ELR (cell line): Measurements from ENCODE around the gene SLC19A1.
"Not testable (repeated sequence)": the region's sequence is repeated elsewhere in the genome, so short reads cannot be mapped to it uniquely, and the experiment has no call there.

ENCODE experiments used
- DNase-seq: peaks from one replicate; pipeline ENCODE4 v3.0.0-alpha.2; 2015; ENCODE audit warnings: low read depth

The SLC19A1 gene

DNA sequence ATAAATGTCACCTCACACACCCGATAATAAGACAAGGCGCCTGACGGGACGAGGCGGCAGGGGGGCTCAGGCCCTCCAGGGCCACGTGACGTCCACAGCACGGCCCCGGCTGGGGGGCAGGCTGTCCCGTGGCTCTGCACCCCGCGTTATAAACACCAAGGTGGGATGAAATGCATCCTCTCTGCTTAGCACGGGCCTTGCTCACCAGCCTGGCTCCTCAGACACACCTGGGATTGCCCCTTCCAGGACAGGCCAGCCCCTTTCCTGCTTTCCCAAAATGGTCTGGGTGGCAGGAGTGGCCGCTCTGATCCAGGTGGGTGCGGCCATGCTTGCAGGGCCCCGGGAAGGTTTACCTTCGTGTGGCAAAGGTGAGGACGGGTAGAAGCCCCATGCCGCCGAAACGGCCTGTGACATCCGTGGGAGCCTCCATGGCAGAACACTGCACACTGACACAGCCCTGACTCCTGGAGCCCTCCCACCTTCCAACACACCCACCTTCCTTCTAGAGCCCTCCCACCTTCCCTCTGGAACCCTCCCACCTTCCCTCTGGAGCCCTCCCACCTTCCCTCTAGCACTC is 35.9 kb downstream of the SLC19A1 start:
- DNase-seq, result no peak

DNA sequence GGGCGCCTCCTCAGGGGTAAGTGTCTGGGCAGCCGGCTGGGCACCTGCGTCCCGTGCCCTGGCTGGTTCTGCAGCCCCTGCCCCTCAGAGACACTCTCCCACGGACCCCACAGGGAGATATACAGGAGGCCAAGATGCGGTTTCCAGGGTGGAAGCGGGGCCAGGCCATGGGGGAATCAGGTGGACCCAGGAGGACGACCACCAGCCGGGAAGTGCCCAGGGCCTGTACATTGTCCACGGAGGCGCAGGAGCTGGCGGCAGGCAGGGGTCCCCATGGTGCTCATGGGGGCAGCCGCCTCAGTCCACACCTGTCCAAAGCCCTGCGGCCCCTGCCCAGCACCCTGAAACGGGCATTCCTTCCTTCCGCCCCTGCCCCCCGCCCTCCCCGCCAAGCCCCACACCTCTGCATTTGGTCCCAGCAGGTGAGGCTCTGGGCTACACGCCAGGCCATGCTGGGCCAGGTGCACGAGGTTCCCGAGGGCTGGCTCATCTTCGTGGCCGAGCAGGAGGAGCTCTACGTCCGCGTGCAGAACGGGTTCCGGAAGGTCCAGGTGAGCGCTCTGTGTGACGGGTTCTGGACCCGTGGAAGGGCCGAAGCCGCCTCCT is 36.7 kb downstream of the SLC19A1 start:
- DNase-seq, result no peak

DNA sequence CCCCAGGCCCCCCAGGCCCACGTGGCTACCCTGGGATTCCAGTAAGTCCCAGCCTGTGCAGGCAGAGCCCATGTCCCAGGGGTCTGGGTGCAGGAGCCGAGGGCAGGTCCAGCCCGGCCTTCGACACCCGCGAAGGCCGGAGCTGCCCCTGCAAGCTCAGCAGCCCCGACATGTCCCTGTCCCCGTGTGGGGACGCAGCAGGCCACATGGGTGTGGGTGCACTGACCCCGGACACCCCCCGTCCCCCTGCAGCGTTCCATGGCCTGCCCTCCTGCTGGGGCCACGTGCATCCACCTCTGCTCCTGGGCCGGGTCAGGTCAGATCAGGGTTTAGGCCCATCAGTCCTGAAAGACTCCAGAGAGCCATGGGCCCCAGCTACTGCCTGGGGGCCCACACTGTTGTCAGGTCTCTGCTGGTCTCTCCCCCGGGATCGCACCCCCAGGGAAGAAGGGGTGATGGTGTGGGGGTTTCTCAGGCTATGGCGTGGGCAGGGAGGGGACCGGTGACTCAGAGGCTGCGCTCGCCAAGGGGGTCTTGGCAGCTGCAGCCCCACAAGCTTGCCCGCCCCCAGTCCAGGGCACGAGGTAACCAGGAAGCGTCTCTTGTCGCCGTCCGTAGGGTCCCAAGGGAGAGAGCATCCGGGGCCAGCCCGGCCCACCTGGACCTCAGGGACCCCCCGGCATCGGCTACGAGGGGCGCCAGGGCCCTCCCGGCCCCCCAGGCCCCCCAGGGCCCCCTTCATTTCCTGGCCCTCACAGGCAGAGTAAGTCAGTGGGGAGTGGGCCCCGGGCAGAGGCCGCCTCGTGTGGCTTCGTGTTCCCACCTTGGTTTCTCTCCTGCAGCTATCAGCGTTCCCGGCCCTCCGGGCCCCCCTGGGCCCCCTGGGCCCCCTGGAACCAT is 37.5 kb downstream of the SLC19A1 start:
- DNase-seq, result no peak

DNA sequence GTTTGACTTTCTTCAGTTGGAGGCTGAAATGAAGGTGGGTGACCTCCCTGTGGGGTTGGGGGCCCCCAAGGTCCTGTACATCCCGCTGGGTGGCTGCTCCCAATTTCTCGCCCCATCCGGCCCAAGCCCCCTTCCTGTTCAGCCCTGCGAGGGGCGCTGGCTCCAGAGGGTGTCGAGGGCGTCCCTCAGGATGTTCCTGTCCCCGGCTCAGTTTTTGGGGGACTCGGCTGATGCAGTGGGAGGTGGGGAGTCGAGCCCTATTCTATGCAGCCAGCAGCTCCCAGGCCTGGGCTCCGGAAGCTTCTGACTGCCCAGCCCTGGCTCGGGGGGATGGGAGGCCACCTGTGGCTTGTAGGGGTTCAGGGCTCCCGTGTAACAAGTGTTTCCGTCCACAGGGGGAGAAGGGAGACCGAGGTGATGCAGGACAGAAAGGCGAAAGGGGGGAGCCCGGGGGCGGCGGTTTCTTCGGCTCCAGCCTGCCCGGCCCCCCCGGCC is 38.2 kb downstream of the SLC19A1 start:
- no peak for DNase-seq

DNA sequence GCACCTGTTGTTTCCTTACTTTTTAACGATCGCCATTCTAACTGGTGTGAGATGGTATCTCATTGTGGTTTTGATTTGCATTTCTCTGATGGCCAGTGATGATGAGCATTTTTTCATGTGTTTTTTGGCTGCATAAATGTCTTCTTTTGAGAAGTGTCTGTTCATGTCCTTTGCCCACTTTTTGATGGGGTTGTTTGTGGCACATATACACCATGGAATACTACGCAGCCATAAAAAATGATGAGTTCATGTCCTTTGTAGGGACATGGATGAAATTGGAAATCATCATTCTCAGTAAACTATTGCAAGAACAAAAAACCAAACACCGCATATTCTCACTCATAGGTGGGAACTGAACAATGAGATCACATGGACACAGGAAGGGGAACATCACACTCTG is 39.0 kb downstream of the SLC19A1 start:
- DNase-seq, result not testable (repeated sequence)

DNA sequence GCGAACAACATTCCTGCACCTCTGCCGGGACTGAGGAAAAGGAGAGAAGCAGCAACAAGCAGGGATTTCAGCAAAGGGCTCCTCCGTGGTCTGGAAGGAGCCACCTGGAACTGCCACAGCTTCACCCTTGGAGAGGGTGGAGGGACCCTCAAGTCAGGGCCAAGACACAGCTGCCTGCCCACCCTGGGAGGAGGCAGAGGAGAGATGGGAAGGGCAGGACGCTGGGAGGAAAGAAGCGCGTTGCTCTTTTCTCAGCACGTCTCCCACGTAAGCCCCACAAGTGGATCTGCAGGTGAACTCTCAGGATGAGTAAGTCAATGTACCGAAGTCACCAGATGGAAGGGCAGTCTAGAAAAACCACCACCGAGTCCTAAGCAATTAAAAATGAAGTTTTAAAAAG is 39.6 kb downstream of the SLC19A1 start:
- no peak for DNase-seq

DNA sequence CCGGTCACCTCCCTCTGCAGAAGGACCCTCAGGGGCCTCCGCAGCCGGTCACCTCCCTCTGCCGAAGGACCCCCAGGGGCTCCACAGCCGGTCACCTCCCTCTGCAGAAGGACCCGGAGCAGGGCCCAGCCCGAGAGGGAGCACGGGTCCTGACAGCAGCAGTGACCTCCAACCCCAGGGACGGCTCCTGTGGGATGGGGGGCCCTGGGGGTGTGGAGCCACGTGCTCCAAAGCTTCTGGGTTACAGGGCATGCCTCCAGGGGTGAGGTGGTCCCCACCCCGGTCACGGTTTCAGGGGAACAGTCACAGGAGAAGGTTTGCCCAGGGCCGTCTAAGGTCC is 40.3 kb downstream of the SLC19A1 start:
- DNase-seq, result no peak

DNA sequence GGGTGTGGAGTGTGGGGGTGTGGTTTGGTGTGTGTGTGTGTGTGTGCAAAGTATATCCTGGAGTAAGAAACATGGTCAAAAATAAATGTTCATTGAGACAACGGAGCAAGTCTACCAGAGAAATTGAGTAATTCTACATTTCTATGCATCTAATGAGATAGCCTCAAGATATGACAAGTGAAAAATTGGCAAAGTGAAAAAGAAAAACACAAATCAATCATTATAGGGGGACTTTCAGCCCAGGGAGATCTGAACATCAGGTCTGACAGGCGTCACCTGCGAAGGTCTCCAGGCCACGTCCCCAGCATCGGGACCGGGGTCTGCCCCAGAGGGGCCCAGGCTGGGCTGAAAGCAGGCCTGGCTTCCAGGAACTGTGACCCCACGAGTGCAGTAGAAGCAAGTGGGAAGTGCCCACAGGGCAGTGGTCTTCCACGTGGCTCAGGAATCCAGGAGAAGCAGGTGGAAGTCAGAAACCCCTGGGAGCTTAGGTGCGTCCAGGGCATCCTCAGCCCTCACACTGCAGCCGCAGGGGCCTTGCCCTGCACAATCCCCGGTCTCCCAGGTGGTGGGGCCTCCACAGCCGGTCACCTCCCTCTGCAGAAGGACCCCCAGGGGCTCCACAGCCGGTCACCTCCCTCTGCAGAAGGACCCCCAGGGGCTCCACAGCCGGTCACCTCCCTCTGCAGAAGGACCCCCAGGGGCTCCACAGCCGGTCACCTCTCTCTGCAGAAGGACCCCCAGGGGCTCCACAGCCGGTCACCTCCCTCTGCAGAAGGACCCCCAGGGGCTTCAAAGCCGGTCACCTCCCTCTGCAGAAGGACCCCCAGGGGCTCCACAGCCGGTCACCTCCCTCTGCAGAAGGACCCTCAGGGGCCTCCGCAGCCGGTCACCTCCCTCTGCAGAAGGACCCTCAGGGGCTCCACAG is 40.9 kb downstream of the SLC19A1 start:
- peak; percentile 41 for DNase-seq

DNA sequence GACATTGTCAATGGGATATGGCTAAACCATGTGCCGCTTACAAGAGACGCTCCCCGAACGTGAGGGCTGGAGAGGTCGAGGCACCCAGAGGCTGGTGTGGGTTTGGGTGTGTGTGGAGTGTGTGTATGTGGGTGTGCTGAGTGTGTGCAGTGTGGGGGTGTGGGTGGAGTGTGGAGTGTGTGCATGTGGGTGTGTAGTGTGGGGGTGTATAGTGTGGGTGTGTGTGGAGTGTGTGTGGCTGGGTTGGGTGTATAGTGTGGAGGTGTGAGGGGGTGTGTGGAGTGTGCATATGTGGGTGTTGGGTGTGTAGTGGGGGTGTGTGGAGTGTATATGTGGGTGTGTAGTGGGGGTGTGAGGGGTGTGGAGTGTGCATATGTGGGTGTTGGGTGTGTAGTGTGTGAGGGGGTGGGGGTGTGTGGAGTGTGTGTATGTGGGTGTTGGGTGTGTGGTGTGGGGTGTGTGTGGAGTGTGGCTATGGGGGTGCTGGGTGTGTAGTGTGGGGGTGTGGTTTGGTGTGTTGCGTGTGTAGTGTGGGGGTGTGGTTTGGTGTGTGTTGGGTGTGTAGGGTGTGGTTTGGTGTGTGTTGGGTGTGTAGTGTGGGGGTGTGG is 42.2 kb downstream of the SLC19A1 start:
- no peak for DNase-seq

DNA sequence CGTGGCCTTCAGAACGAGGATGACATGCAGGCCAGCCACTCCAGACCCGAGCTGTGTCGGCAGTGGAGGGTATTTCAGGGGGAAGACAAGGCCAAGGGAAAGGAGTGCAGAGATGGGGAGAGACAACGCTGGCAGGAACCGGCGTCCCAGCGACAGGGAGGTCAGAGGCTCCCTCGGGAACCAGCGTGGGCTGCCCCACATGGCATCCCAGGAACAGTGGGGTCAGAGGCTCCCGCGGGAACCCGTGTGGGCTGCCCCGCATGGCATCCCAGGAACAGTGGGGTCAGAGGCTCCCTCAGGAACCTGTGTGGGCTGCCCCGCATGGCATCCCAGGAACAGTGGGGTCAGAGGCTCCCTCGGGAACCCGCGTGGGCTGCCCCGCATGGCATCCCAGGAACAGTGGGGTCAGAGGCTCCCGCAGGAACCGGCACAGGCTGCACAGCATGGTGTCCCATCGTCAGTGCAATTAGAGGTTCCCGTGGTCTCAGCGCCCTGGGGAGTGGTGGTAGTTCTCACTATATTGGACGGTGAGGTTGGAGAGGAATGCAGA is 43.0 kb downstream of the SLC19A1 start:
- DNase-seq, result no peak

DNA sequence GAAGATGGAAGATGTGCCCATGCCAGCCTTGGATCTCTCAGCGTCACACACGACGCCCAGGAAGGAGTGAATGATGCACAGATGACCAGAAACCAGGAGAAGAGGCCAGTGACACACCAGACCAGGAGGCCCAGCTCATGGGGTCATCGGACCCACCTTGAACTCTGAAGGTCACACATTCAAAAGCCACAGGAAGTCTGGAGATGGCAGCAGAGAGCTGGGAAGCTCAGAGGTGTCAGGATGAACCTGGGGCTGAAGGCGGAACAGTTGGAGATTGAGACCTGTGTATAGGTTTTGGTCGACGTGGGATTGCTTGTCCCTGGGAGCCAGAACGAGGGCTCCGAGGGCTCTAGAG is 43.6 kb downstream of the SLC19A1 start:
- no peak for DNase-seq

DNA sequence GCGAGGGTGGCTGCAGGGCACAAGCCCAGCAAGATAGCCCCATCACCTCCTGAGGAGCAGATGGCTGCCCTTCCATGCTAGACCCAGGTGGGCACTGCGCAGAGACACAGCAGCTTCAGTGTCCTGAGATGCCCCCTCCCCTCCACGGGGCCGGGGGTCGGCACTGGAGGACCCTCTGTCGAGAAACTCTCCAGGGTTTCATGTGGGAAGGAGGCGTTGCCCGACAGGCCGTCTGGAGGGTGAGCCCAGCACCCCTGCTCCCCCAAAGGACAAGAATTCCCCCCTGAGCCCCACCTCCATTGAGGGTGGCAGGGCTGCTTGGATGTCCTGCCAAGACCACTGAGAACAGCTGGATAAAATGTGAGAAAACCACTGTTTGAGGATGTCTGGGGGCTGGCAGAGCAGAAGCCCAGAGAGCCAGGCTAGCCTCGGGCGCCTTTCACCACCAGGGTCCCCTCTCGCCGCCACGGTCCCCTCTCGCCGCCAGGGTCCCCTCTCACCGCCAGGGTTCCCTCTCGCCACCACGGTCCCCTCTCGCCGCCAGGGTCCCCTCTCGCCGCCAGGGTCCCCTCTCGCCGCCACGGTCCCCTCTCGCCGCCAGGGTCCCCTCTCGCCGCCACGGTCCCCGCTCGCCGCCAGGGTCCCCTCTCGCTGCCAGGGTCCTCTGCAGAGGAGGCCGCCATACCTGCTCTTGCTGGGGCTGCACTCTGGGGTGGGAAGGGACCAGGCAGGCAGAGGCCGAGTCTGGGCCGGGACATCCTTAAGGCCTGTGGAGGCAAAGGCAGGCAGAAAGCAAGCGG is 44.2 kb downstream of the SLC19A1 start:
- no peak for DNase-seq

DNA sequence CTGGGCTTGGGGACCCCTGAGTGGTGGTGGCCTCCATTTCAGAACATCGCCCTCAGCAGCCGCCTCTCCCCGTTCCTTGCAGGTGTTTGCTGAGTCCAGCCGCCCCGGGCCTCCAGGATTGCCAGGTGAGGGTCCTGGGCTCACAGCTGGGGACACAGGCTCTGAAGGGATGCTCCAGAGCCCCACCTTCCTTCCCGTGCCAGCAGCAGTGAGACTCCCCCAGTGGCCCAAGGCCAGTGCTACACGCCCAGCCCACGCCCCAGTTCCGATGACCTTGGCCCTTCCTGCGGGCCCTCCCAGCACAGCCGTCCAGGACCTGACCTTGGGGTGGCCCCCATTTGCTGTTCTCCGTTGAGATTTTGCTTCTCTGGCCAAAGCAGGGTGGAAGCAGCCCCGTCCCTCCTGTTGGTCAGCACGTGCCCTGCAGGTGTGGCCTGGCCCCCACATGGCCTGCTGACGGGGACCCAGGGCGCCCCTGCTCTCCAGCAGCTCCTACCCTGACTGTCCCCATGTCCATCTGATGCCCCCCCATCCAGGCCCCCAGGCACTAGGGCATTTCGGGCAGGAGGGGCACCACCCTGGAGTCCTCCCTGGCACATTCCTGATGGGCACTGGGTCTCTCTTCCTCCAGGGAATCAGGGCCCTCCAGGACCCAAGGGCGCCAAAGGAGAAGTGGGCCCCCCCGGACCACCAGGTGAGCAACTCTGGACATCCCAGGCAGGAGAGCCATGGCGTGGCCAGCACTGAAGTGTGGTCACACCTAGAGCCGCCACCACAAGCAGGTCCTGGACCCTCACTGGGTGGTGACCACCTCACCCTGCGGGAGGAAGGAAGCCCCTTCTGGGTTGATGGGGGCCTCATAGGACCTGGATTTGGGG is 45.0 kb downstream of the SLC19A1 start:
- DNase-seq, result no peak

DNA sequence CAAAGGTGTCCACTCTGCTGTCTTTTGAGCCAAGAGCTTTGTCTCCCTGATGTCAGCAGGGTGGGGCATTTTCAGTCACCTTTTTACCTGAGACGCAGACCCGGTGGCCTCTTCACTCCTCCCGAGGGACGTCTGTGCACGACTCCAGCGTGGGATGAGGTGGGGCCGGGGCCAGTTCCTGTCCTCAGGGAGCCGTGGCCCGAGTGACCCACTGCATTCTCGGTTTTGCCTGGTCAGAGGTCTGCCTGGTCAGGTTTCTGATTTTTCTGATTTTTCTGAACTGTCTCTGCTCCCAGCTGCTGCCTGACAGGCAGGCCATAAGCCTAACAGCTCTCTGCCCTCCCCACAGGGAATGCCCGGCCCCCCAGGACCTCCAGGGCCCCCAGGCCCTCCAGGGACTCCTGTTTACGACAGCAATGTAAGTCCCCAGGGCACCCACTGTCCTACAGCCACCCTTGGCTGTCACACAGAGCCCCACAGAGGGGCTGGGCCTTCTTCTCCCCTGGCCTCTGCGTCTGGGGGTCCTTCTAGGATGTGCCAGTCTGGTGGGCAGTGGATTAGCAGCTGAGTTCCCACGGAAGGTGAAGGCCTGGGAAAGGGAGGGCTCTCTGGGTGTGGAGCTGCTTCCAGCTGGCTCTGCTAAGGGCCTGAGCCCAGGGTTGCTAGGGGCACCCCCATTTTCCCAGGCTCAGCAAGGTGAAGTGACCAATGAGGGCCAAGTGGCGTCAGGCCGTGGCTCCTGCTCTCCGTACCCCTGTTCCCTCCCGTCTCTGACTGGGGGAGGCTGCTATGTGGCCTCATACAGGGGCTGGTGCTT is 45.9 kb downstream of the SLC19A1 start:
- DNase-seq, result no peak

DNA sequence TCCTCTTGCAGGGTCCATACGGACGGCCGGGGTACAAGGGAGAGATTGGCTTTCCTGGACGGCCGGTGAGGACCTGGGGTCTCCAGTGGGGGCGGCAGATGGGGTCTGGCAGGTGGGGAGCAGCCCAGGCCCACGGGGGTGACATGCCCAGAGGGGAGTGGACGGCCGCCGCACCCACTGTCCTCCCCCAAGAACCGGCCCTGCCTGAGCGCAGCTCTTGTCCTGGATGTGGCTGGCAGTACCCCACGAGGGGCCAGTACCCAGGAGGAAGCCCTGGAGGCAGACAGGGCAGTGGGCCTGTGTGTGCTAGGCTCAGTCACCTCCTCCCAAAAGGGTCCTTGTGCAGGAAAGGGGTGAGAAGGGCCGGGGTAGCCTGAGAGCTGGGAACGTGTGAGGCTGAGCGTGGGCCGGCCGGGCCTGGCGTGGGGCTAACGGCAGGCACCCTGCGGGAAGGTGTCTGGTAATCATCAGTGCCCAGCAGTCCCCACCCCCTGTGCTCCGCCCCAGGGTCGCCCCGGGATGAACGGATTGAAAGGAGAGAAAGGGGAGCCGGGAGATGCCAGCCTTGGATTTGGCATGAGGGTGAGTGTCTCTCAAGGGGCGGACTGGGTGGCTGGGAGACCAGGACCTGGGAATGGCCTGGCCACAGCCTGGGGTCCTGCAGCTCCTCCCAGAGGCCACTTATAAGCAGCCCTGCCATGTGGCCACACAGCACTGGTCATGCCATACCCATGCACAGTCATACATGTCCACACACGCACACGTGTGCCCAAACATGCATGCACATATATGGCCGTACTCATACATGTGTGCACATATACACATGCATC is 47.2 kb downstream of the SLC19A1 start:
- no peak for DNase-seq

DNA sequence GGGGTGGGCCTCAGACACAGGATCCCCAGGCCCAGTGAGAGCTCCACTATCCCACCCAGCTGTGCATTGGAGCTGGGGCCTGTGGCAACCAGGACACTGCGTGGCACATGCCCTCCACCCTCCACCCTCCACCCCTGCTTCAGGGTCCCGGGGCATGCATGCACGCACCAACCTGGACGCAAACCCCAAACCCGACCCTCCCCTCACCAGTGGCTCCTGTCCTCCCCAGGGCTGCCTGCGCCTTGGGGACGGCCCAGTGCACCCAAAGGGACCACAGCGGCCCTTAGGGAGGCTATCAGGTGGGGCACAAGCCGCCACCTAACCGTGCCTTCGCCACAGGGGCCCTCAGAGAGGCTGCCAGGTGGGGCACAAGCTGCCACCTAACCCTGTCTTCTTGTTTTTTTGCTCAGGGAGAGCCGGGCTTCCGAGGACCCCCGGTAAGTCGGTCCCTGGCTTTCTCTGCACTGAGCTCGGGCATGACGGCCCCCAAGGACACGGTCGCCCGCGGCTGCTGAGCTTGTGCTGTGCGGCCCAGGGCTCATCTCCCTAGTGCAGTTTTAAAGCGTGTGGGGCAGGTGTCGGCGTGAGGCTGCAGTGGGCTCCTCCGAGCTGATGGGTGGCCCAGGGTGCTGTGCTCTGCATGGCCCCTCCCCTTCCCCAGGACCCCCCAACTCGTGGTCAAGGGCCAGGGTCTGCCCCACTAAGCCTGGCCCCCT is 47.9 kb downstream of the SLC19A1 start:
- DNase-seq, result no peak

DNA sequence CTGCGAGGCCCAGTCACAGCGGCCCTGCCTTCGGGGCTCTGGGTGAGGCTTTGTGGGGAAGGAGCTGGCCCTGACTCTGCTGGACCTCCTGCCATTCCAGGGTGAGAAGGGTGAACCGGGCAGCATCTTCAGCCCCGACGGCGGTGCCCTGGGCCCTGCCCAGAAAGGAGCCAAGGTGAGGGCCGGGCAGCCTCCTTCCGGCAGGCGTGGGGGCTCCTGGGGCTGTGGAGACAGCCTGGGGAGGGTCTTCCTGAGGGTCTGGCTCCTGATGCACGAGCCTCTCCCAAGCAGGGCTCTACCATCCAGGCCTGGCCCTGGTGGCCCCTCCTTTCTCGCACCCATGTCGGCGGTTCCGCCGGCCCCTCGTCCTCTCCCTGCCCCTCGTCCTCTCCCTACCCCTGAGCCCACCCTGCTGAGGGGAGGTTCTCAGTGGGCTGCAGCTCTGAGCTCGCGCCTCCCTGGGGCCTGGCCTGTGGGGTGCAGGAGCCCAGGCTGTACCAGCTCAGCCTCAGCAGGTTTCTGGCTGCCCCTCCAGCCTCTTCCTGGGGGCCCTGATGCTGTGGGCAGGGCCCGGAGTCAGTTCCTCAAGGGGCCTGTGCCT is 48.7 kb downstream of the SLC19A1 start:
- DNase-seq, result no peak
